GM12878 (cell line): ENCODE measurements around the gene CCL20. TPM values are rescaled to one million over a fixed set of nuclear protein-coding genes. Genes with fewer than 3 reads are reported as not detected.
A peak's percentile ranks its signal among the peaks of the same experiment; 100 is the strongest.

ENCODE experiments used
- CBX5 ChIP-seq: sonication (generic); IDR thresholded peaks from 2 replicates; pipeline ENCODE4 v1.6.1; 2016; ENCODE audit warnings: low read depth, moderate library complexity, mild to moderate bottlenecking, inconsistent platforms
- CREB1 ChIP-seq: IDR thresholded peaks from 2 replicates; pipeline ENCODE4 v1.6.1; 2012; ENCODE audit warnings: low read depth, mild to moderate bottlenecking, inconsistent platforms
- EED ChIP-seq: sonication (generic); IDR thresholded peaks from 2 replicates; pipeline ENCODE4 v1.6.1; 2016; ENCODE audit warnings: antibody characterized with exemption, low read depth
- EGR1 ChIP-seq, 2 experiments: IDR thresholded peaks; 1 replicate in 1 of 2; 2 replicates in 1 of 2; pipeline ENCODE4 v1.6.1; 2011 to 2012; ENCODE audit warnings: low read depth in 2 of 2, low read length in 2 of 2, borderline replicate concordance in 1 of 2, mild to moderate bottlenecking in 1 of 2, moderate library complexity in 1 of 2
- FOXM1 ChIP-seq: IDR thresholded peaks from 2 replicates; pipeline ENCODE4 v1.6.1; 2012; ENCODE audit warnings: low read depth, mild to moderate bottlenecking, inconsistent platforms, low read length, moderate library complexity
- GATAD2B ChIP-seq: fragments of 450-650 bp; conservative IDR thresholded peaks from 2 replicates; pipeline ENCODE4 v1.6.1; 2017; ENCODE audit warnings: low read depth, mild to moderate bottlenecking, moderate library complexity
- JUNB ChIP-seq: IDR thresholded peaks from 2 replicates; pipeline ENCODE4 v1.6.1; 2016; ENCODE audit warnings: antibody characterized with exemption, mild to moderate bottlenecking
- MEF2B ChIP-seq: fragments of 450-650 bp; IDR thresholded peaks from 2 replicates; pipeline ENCODE4 v1.6.1; 2018; ENCODE audit warnings: mild to moderate bottlenecking, moderate library complexity; ENCODE audit not compliant: partially characterized antibody, poor library complexity, severe bottlenecking
- MTA2 ChIP-seq: fragments of 450-650 bp; IDR thresholded peaks from 2 replicates; pipeline ENCODE4 v1.6.1; 2016; ENCODE audit warnings: low read depth, mild to moderate bottlenecking, moderate library complexity
- NFIC ChIP-seq: IDR thresholded peaks from 2 replicates; pipeline ENCODE4 v1.6.1; 2012; ENCODE audit warnings: low read depth, mild to moderate bottlenecking, inconsistent platforms, low read length, moderate library complexity
- PAX5 ChIP-seq: IDR thresholded peaks from 2 replicates; pipeline ENCODE4 v1.6.1; 2011; ENCODE audit warnings: low read depth, low read length, borderline replicate concordance
- RELA ChIP-seq: fragments of 450-650 bp; IDR thresholded peaks from 2 replicates; pipeline ENCODE4 v1.8.0; 2014; ENCODE audit warnings: borderline replicate concordance; ENCODE audit not compliant: partially characterized antibody
- TAF1 ChIP-seq: IDR thresholded peaks from 2 replicates; pipeline ENCODE4 v1.6.1; 2011; ENCODE audit warnings: mild to moderate bottlenecking, low read depth, low read length, borderline replicate concordance
- TCF3 ChIP-seq: IDR thresholded peaks from 2 replicates; pipeline ENCODE4 v1.6.1; 2012; ENCODE audit warnings: low read depth, mild to moderate bottlenecking, low read length, borderline replicate concordance; ENCODE audit not compliant: insufficient read depth
- TCF7 ChIP-seq: IDR thresholded peaks from 2 replicates; pipeline ENCODE4 v1.6.1; 2014; ENCODE audit warnings: antibody characterized with exemption, borderline replicate concordance
- polyA plus RNA-seq, 11 experiments: library from polyadenylated mRNA; depleted of rRNA in 4 of 11; unstranded in 6 of 11; stranded (reverse) in 5 of 11; fragments of >200 nt; fragmentation: Nextera tagmentation in 4 of 11; fragmentation: Illumina TruSeq in 1 of 11; extraction: Ambion mirVana in 4 of 11; extraction: Trizol in 1 of 11; gene quantifications; 1 replicate in 1 of 11; 2 replicates in 10 of 11; pipeline versions ENCODE4 v1.2.1 to v1.2.3, GENCODE V29; 2011 to 2016; ENCODE audit warnings: inconsistent platforms in 2 of 11, missing spikeins in 2 of 11, low read depth in 1 of 11
- total RNA-seq, 4 experiments: library from RNA; depleted of rRNA in 3 of 4; stranded (reverse); fragments of >200 nt in 3 of 4; fragmentation: Illumina TruSeq in 1 of 4; extraction: Trizol in 1 of 4; gene quantifications; 2 replicates each; pipeline versions ENCODE4 v1.2.1 to v1.2.3, GENCODE V29; 2013 to 2021
- TF ChIP-seq, protein P1 (sequence below): fragments of 450-650 bp; conservative IDR thresholded peaks from 2 replicates; pipeline ENCODE4 v1.6.1; 2017; ENCODE audit warnings: mild to moderate bottlenecking, moderate library complexity
- TF ChIP-seq, protein P2 (sequence below): fragments of 450-650 bp; IDR thresholded peaks from 2 replicates; pipeline ENCODE4 v1.6.1; 2017; ENCODE audit warnings: low read depth, mild to moderate bottlenecking, moderate library complexity
- TF ChIP-seq, protein P3 (sequence below): fragments of 450-650 bp; IDR thresholded peaks from 2 replicates; pipeline ENCODE4 v1.6.1; 2017; ENCODE audit warnings: mild to moderate bottlenecking, low read depth, inconsistent platforms; ENCODE audit not compliant: poor library complexity, severe bottlenecking

CCL20 gene
- total and polyA plus RNA-seq, 10 of the 15 experiments (the other 5 are each of a cell fraction or from before 2014, with no cell fraction given), result 5.5 to 35.7 (median 15.6) TPM

DNA sequence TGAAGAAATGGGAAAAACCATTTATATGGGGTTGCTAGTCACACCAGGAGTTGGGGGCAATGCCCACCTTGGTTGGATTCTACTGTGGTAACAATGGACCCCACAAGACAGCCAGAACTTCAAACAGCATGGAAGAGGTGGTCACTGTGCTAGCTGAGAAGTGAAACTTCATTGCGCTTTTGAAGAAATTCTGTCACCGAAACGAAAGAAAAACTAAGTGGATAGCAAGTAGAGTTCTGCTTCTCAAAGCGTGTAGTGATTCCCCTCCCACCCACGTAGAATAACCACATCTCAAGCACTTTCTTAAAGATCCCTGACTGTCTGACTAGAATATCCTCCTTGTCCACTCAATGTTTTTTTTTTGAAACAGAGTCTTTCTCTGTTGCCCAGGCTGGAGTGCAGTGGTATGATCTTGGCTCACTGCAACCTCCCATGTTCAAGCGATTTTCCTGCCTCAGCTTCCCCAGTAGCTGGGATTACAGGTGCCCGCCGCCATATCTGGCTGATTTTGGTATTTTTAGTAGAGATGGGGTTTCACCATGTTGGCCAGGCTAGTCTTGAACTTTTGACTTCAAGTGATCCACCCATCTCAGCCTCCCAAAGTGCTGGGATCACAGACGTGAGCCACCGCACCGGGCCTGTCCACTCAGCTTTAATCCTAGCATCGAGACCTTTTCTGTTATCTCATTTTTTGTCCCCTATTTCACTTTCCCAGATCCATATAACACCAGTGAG, 30.1 kb upstream of the CCL20 start (continued):
- TF ChIP-seq EGR1 (IDR thresholded peaks at IDR 0.05; ENCODE audit: borderline replicate concordance in 1 of 2, low read depth in 2 of 2, low read length in 2 of 2) (peak in 1 of 2 experiments; percentile 83; a peak in 2 of 3 replicates), NFIC (peak; percentile 56), TCF3 (no peak), MEF2B (peak; percentile 47), FOXM1 (peak; percentile 52; the same call in 1 of the 2 replicates), RELA (no peak), GATAD2B (peak; percentile 45; the same call in 1 of the 2 replicates), MTA2 (peak; percentile 72), CREB1 (peak; percentile 45; the same call in 1 of the 2 replicates), PAX5 (0 out of 2 replicates have a peak, but pooled peaks have one; percentile 35), EED (peak; percentile 61; the same call in 1 of the 2 replicates), TCF7 (peak; percentile 33; the same call in 1 of the 2 replicates), CBX5 (no peak), TAF1 (peak; percentile 38; the same call in 1 of the 2 replicates), JUNB (peak; percentile 29)
- TF ChIP-seq, protein P1, sequence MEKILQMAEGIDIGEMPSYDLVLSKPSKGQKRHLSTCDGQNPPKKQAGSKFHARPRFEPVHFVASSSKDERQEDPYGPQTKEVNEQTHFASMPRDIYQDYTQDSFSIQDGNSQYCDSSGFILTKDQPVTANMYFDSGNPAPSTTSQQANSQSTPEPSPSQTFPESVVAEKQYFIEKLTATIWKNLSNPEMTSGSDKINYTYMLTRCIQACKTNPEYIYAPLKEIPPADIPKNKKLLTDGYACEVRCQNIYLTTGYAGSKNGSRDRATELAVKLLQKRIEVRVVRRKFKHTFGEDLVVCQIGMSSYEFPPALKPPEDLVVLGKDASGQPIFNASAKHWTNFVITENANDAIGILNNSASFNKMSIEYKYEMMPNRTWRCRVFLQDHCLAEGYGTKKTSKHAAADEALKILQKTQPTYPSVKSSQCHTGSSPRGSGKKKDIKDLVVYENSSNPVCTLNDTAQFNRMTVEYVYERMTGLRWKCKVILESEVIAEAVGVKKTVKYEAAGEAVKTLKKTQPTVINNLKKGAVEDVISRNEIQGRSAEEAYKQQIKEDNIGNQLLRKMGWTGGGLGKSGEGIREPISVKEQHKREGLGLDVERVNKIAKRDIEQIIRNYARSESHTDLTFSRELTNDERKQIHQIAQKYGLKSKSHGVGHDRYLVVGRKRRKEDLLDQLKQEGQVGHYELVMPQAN, result peak; percentile 47; the same call in 1 of the 2 replicates
- TF ChIP-seq, protein P2, sequence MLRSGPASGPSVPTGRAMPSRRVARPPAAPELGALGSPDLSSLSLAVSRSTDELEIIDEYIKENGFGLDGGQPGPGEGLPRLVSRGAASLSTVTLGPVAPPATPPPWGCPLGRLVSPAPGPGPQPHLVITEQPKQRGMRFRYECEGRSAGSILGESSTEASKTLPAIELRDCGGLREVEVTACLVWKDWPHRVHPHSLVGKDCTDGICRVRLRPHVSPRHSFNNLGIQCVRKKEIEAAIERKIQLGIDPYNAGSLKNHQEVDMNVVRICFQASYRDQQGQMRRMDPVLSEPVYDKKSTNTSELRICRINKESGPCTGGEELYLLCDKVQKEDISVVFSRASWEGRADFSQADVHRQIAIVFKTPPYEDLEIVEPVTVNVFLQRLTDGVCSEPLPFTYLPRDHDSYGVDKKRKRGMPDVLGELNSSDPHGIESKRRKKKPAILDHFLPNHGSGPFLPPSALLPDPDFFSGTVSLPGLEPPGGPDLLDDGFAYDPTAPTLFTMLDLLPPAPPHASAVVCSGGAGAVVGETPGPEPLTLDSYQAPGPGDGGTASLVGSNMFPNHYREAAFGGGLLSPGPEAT, result peak; percentile 71; the same call in 1 of the 2 replicates
- TF ChIP-seq, protein P3, sequence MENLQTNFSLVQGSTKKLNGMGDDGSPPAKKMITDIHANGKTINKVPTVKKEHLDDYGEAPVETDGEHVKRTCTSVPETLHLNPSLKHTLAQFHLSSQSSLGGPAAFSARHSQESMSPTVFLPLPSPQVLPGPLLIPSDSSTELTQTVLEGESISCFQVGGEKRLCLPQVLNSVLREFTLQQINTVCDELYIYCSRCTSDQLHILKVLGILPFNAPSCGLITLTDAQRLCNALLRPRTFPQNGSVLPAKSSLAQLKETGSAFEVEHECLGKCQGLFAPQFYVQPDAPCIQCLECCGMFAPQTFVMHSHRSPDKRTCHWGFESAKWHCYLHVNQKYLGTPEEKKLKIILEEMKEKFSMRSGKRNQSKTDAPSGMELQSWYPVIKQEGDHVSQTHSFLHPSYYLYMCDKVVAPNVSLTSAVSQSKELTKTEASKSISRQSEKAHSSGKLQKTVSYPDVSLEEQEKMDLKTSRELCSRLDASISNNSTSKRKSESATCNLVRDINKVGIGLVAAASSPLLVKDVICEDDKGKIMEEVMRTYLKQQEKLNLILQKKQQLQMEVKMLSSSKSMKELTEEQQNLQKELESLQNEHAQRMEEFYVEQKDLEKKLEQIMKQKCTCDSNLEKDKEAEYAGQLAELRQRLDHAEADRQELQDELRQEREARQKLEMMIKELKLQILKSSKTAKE, result peak; percentile 67
